NCI-H446 (cell line): ENCODE data around the gene PTF1A.

Experiments
- DNase-seq, 2 experiments: peaks; one replicate each; lab custom pipeline; 2025; lab: John Stamatoyannopoulos, UW

Gene PTF1A

DNA sequence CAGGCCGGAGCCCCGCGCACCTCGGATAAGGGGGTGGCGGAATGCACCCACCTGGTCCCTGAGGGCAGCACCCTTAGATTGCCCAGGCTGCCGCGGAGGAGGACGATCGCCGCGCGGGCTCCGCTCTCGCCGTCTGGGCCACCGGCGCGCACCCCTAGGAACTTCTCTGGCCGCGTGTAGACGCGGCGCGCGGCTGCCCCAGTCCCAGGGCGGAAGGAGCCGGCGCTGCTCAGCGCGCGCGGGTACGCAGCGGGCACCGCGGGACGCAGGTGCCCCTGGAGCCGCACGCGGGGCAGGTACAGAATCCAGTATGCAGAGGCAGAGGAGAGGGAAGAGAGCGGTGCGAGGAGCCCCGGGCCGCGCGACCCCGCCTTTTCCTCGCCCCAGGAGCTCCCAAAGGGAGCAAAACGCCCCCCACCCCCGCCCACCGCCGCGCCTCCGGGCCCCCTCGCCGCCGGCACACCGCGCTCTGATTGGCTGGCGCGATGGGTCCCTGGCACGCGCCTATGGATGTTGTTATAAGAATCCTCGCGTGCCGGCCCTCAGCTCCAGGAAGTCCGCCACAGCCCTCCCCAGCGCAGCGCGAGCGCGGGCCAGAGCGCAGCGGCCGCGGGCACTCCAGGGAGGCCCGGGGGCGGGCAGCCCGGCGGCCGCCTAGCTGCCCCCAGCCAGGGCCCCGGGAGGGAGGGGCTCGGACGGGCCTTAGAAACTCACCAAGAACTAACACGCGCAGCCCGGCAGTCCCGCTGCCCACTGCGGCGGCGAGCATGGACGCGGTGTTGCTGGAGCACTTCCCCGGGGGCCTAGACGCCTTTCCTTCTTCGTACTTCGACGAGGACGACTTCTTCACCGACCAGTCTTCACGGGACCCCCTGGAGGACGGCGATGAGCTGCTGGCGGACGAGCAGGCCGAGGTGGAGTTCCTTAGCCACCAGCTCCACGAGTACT lies at the start of gene PTF1A:
Gene PTF1A, plus strand, starts transcription at position 549 of the 948 bp plus-strand sequence. Its CDS starts 219 bp downstream, at position 768.
- DNase-seq = no peak

DNA sequence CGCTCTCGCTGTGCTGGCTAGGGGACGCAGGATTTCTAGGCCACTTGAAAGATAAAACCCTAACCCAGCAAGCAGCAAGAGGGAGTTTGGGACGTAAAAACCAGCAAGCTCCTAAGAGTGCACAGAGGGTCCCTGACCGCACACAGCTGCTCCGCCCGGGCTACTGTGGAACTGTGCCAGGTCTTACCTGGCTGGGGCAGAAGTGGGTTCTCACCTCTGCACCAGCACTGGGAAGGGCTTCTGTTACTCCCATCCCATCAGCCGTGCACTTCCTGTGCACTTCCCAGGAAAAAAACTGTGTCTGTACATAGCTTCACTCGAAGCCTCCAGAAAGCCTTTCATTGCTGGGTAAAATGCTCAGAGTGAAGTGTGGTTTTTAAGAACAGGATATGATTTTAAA lies 45.9 kb upstream of the PTF1A start:
- no peak for DNase-seq

GRCh38 chr10:23147035-23147434 lies 45.1 kb upstream of the PTF1A start:
- DNase-seq = no peak

DNA sequence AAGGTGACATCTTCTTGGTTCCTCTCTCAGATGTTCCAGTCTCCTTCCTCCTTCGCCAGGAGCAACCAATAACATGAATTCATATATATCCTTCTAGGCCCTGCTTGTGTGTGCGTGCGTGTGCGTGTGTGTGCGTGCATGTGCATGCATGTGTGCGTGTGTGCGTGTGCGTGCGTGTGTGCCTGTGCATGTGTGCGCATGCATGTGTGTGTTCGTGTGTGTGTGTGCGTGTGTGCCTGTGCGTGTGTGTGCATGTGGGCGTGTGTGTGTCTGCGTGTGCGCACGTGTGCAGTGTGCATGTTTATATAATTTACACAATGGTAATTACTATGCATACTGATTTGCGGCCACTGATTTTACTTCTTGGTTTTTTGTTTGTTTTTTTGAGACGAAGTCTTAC lies 43.9 kb upstream of the PTF1A start:
- no peak for DNase-seq

DNA sequence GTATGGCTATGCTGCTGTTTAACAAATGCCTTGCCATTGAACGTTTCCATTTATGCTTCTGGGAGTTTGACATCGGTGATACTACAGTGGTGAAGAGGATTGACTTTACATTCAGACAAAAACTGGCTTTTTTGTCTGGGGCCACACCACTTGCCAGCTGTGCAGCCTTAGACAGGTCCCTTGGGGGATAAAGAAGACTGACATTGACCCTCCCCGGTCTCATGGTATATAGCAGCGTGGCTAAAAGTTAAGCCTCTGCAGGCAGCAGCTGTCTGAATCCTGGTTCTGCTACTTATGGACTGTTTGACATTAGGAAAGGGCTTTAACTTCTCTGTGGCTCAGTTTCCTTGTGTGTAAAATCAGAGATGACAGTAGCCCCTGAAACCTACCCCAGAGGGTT lies 42.0 kb upstream of the PTF1A start:
- DNase-seq = no peak

DNA sequence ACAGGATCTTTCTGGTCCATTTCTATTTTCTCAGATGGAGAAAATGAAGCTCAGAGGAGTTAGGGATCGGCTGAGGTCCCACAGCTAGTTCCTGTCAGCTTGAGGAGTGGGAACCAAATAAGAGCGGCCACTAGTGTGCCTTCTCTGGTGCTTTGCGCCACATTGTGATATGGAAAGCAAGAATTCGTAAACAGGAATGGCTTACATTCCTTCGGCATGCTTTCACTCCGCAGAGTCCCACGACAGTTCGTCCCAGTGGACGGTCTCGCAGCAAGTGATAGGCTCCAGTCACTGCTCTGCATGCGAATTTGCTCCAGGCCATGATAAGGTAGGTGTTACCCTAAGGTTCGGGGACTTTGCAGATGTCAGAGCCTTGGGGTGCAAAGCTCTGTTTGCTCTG lies 41.5 kb upstream of the PTF1A start:
- DNase-seq = no peak

DNA sequence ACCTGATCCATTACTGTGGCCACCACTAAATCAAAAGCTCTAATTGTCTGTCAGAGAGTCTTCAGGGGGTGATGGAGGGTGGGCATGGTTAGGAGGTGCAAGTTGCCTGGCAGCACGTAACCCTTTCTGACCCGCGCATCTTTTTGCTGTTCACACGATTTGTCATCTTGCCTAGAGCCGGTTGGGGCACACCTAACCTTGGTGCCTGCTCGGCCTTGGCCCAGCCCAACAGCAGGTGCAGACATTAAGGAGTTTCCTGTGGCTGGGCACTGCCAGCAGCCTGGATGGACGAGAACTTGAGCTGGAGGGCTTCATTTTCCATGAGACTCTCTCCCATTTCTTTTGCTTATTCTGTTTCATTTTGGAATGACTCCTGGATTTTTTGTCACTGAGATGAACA lies 41.0 kb upstream of the PTF1A start:
- DNase-seq = no peak

DNA sequence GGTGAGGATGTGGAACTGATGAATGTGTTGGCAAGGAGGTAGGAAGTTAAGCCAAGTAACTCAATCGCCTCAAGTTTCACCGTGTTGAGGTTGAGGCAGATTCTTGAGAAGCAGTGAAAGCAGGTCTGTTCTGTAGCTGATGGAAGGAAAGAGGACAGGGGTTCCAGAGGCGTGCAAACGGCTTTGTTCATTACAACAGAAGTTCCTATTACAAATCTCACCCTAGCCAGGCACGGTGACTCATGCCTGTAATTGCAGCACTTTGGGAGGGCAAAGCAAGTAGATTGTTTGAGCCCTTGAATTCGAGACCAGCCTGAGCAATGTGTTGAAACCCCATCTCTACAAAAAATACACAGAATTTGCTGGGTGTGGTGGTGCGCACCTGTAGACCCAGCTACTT lies 36.9 kb upstream of the PTF1A start:
- DNase-seq = no peak

GRCh38 chr10:23156447-23157150 lies 35.5 kb upstream of the PTF1A start:
- no peak for DNase-seq

GRCh38 chr10:23157239-23157681 lies 34.9 kb upstream of the PTF1A start:
- DNase-seq = no peak

GRCh38 chr10:23157691-23158369 lies 34.3 kb upstream of the PTF1A start:
- peak in 1 of 2 experiments; percentile 44 for DNase-seq

- peak; percentile 42 to 77 for DNase-seq
Observed at GRCh38 chr10:23158370-23158769, 33.7 kb upstream of the PTF1A start.

DNA sequence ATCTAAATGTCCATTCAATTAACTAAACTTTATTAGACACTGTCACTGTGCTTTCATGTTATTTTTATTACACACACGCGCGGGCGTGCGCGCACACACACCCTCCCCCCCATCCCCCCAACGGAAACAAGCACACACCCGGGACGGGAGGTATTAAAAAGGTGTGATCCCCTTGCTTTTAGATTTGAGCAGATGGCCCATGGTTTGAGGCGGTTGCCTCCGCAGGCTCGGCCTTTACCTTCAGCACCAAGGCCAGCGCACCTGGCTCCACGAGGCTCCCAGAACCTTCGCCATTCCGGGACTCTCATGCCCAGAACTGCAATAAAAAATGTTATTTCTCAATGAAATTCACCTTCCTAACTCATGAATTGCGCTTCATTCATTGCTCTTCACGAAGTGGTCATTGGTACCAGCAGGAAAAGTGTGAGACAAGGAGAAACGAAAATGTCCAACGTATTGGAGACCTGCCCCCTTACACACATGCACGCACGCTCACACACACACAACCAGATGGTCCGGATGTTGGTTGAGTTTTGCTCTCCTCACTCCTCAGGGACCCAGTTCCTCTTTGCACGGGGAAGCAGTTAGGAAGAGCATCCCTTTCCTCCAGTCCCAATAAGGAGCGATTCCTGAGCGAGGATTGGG lies 20.8 kb upstream of the PTF1A start:
- DNase-seq = no peak

DNA sequence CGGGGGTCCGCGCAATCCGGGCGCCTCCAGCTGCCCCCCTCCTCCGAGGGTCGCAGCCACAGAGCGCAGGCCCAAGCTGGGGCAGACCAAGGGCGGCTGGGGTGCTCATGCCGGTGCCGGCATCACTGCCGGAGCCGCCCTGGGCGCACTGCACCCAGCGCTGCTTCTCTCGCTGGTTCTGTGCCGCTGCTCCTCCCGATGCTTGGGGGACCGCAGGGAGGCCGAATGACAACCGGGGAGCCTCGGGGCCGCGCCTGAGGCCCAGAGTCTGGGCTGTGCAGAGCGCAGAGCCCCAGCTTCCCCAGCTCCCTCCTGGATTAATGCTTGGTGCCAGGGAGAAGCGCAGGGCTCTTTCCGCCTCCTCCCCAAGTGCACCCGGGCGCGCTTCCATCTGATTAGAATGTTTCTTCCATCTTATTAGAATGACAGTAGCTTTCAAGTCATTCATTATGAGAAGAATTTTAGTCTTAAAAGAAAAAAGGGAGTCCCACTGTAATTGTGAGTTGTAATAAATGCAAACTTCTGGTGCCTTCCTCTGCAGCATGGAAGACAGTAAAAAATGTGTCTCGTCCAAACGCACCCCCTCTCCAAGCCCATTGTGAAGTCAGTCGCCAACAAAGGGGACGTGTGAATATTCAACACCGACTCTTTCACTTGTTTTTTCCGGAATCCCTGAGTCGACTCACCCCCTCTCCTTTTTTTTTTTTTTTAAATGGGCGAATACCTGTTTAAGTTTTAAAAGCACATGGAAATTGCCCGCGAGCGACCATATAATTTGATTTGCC lies 19.5 kb upstream of the PTF1A start:
- DNase-seq = no peak

GRCh38 chr10:23173214-23174073 lies 18.7 kb upstream of the PTF1A start:
- no peak for DNase-seq

GRCh38 chr10:23174074-23174976 lies 17.8 kb upstream of the PTF1A start:
- DNase-seq = no peak

- no peak for DNase-seq
Observed at GRCh38 chr10:23174977-23175512, 17.1 kb upstream of the PTF1A start.

DNA sequence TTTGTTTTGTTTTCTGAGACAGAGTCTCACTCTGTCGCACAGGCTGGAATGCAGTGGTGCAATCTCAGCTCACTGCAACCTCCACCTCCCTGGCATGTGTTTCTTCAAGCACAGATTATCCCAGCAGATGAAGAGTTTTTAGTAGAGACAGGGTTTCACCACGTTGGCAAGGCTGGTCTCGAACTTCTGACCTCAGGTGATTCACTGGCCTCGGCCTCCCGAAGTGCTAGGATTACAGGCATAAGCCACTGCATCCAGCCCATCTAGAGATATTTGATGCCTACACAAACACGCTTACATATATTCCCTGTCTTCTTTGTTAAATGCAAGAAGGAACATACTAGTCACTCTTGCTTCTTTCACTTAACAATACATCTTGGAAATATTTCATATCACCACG lies 5.9 kb upstream of the PTF1A start:
- no peak for DNase-seq

DNA sequence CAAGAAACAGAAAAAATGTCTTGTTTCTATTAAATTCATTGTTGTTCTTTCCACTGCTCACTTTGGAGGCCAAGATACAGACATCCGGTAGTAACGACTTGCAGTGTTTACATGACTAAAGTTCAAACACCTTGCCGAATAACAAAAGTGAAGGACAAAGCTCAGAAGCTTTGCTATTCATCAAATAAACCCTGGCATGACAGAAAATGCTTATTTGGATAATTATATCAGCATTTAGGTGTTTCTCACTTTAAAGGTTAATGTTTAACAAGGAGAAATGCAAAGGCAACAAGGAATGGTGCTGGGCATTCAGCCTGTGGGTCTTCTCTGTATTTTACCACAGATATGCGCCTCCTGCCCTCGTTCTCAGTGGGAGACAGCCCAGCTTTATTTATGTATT lies 5.4 kb upstream of the PTF1A start:
- no peak for DNase-seq
